Gastroesophageal sphincter (tissue), 3 donors: ENCODE results near the gene NUP153.

ENCODE experiments used
- CTCF ChIP-seq, 4 experiments: fragments of 200-600 bp in 2 of 4; fragments of 450-650 bp in 2 of 4; sonication (generic) in 1 of 4; IDR thresholded peaks; one replicate each; pipeline ENCODE4 v1.5.1; 2017 to 2019; ENCODE audit warnings: antibody characterized with exemption in 4 of 4, mild to moderate bottlenecking in 2 of 4, moderate library complexity in 2 of 4
- EP300 ChIP-seq: sonication (generic); formaldehyde crosslinking; IDR thresholded peaks from one replicate; pipeline ENCODE4 v1.6.1; 2017; ENCODE audit warnings: antibody characterized with exemption, mild to moderate bottlenecking
- POLR2A ChIP-seq, 2 donors: fragments of 450-650 bp; IDR thresholded peaks; one replicate each; pipeline ENCODE4 v1.6.1; 2017; ENCODE audit warnings: antibody characterized with exemption in 2 of 2, mild to moderate bottlenecking in 2 of 2, moderate library complexity in 1 of 2
- POLR2AphosphoS5 ChIP-seq: sonication (generic); formaldehyde crosslinking; IDR thresholded peaks from one replicate; pipeline ENCODE4 v1.6.1; 2017; ENCODE audit warnings: antibody characterized with exemption

- TF ChIP-seq POLR2A (IDR thresholded peaks at IDR 0.05) = no peak
- no peak for TF ChIP-seq CTCF (IDR thresholded peaks at IDR 0.05)
- no peak for TF ChIP-seq EP300
- no peak for TF ChIP-seq POLR2AphosphoS5
These were observed 22.7 kb upstream of the NUP153 start for GRCh38 chr6:17729223-17730077.
